Peyer's patch (tissue), 4 donors: Measurements from ENCODE around the gene EPHA10. TPM values are rescaled to one million over a fixed set of nuclear protein-coding genes. Genes with fewer than 3 reads are reported as not detected.

ENCODE experiments used
- DNase-seq, 3 donors: peaks; one replicate each; pipeline ENCODE4 v3.0.0-alpha.2; 2017 to 2019
- H3K27ac ChIP-seq, 4 donors: fragments of 200-600 bp; sonication (generic); one replicate each; pipeline ENCODE4 v1.5.1; 2016 to 2019
- H3K27me3 ChIP-seq, 2 donors: fragments of 200-600 bp; sonication (generic); one replicate each; pipeline ENCODE4 v1.5.1; 2019
- H3K36me3 ChIP-seq, 3 donors: fragments of 200-600 bp; sonication (generic); one replicate each; pipeline ENCODE4 v1.5.1; 2016 to 2019
- H3K4me1 ChIP-seq, 4 donors: fragments of 200-600 bp; sonication (generic); one replicate each; pipeline ENCODE4 v1.5.1; 2016 to 2019
- H3K4me3 ChIP-seq, 4 donors: fragments of 200-600 bp; sonication (generic); 1 replicate in 3 of 4; 2 replicates in 1 of 4; pipeline ENCODE4 v1.5.1; 2016 to 2019; ENCODE audit warnings: mild to moderate bottlenecking in 1 of 4
- H3K9me3 ChIP-seq, 4 donors: fragments of 200-600 bp; sonication (generic); one replicate each; pipeline ENCODE4 v1.5.1; 2016 to 2019; ENCODE audit warnings: mild to moderate bottlenecking in 1 of 4
- POLR2A ChIP-seq, 2 donors: fragments of 450-650 bp; IDR thresholded peaks; one replicate each; pipeline ENCODE4 v1.5.1; 2017; ENCODE audit warnings: antibody characterized with exemption in 2 of 2, mild to moderate bottlenecking in 2 of 2, moderate library complexity in 2 of 2
- total RNA-seq, 4 donors: library from RNA; depleted of rRNA; stranded (reverse); fragments of >200 nt; gene quantifications; one replicate each; pipeline ENCODE4 v1.1.0, GENCODE V29; 2016
- TF ChIP-seq, protein P1 (sequence below), 6 experiments: fragments of 450-650 bp in 4 of 6; fragments of 200-600 bp in 2 of 6; sonication (generic) in 1 of 6; IDR thresholded peaks; one replicate each; pipeline ENCODE4 v1.5.1; 2017 to 2019; ENCODE audit warnings: antibody characterized with exemption in 6 of 6, mild to moderate bottlenecking in 3 of 6, moderate library complexity in 1 of 6

EPHA10 gene
- total RNA-seq, 4 donors from 2014 or later = 9.9 to 67.8 (median 58.0) TPM

DNA sequence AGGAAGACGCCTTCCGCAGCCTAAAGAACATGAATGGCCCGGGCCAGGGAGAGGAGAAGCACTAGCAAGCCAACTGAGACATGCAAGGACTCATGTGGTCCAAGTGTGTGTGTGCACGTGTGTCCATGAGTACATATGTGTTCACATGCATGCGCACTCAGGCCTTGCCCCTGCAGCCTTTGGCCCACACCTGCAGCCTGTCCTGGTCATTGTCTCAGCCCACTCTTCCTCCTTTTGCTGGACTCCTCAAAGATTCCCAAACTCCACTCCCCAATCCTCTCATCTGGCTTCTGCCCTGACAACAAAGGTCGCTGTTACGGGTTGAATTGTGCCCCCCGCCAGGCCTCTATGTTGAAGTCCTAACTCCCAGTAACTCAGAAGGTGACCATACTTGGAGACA is 50.7 kb downstream of the EPHA10 start:
- Histone ChIP-seq H3K27ac (no peak overlapping the region), H3K9me3 (no peaks in the 10 kb centered on the region), H3K4me1 (no peaks in the 10 kb centered on the region), H3K4me3 (no peak overlapping the region), H3K36me3 (peaks cover 0 to 6% (median 0%) of the 10 kb centered on the region in 3 donors), H3K27me3 (no peaks in the 10 kb centered on the region)
- DNase-seq = no peak
- TF ChIP-seq, protein P1, sequence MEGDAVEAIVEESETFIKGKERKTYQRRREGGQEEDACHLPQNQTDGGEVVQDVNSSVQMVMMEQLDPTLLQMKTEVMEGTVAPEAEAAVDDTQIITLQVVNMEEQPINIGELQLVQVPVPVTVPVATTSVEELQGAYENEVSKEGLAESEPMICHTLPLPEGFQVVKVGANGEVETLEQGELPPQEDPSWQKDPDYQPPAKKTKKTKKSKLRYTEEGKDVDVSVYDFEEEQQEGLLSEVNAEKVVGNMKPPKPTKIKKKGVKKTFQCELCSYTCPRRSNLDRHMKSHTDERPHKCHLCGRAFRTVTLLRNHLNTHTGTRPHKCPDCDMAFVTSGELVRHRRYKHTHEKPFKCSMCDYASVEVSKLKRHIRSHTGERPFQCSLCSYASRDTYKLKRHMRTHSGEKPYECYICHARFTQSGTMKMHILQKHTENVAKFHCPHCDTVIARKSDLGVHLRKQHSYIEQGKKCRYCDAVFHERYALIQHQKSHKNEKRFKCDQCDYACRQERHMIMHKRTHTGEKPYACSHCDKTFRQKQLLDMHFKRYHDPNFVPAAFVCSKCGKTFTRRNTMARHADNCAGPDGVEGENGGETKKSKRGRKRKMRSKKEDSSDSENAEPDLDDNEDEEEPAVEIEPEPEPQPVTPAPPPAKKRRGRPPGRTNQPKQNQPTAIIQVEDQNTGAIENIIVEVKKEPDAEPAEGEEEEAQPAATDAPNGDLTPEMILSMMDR (IDR thresholded peaks at IDR 0.05) = no peak
- no peak for TF ChIP-seq POLR2A (IDR thresholded peaks at IDR 0.05)

DNA sequence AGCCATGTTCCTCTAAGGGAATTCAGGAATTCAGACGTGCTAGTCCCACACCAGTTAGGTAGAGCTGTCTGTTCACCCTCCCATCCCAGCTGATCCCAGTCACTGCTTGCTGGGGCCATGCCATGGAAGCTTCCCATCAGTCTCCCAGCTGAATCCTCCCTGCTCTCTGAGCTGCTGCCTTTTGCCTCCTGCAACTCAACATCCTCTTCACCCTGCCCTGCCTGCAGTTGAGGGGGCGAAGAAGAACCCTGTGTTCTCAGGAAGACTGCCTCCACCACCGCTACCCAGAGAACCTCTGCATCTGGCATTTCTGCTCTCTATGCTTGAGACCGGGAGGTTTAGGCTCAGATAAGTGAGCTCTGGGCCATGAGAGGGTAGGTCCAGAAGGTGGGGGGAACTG is 56.4 kb downstream of the EPHA10 start:
- H3K27ac ChIP-seq = no peak overlapping the region

DNA sequence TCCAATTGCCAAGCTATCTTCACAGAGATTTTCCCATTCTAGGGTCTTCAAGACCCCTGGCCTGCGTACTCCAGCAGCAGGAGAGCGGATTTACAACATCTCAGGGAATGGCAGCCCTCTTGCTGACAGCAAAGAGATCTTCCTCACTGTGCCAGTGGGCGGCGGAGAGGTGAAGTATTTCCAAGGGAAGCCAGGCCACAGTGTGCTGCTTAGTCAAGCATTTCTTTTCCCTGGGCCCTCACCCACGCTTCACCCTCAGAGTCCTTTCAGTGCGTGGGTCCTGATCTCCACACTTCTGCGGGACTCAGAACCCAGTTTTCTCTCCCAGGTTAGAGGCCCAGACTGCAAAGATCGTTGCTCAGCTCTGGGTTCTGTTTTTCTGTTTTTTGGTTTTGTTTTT is 59.5 kb downstream of the EPHA10 start:
- H3K4me3 ChIP-seq = no peak overlapping the region
- peaks cover 0 to 19% (median 0%) of the 10 kb centered on the region in 3 donors for H3K36me3 ChIP-seq
- no peaks in the 10 kb centered on the region for H3K9me3 ChIP-seq
- H3K27ac ChIP-seq = no peak overlapping the region
- no peaks in the 10 kb centered on the region for H3K27me3 ChIP-seq
- TF ChIP-seq, protein P1 (IDR thresholded peaks at IDR 0.05) = no peak
- TF ChIP-seq POLR2A (IDR thresholded peaks at IDR 0.05) = no peak
- DNase-seq = no peak
- no peaks in the 10 kb centered on the region for H3K4me1 ChIP-seq

More for the DNA sequence above, 56.4 kb downstream of the EPHA10 start:
- Histone ChIP-seq H3K27me3 (no peaks in the 10 kb centered on the region), H3K4me3 (no peak overlapping the region), H3K4me1 (no peaks in the 10 kb centered on the region), H3K36me3 (peaks cover 0 to 16% (median 0%) of the 10 kb centered on the region in 3 donors), H3K9me3 (no peaks in the 10 kb centered on the region)
- TF ChIP-seq, protein P1 (IDR thresholded peaks at IDR 0.05) = no peak
- TF ChIP-seq POLR2A (IDR thresholded peaks at IDR 0.05) = no peak
- no peak for DNase-seq

DNA sequence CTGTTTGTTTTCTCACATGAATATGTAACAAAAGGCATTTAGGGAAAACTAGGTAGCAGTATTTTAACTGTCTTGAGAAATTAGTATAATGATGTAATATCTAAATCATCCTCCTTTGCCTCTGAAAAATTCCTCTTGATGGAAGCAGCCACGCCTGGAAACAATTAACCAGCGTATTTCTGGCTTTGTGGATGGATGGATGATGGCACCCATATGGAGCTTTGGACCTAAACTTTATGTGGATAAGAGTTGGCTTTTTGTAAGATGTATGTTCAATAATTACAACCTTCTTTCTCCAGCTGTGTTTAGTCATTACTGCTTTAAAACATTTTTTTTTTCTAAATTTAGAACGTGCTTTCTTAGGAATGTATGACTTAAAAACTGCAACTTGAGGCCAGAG is 60.0 kb downstream of the EPHA10 start:
- no peak for DNase-seq
- no peak overlapping the region for H3K4me3 ChIP-seq
- H3K27ac ChIP-seq = no peak overlapping the region
- peaks cover 0 to 19% (median 0%) of the 10 kb centered on the region in 3 donors for H3K36me3 ChIP-seq
- no peaks in the 10 kb centered on the region for H3K27me3 ChIP-seq
- H3K4me1 ChIP-seq = no peaks in the 10 kb centered on the region
- no peak for TF ChIP-seq POLR2A (IDR thresholded peaks at IDR 0.05)
- TF ChIP-seq, protein P1 (IDR thresholded peaks at IDR 0.05) = no peak
- H3K9me3 ChIP-seq = no peaks in the 10 kb centered on the region

DNA sequence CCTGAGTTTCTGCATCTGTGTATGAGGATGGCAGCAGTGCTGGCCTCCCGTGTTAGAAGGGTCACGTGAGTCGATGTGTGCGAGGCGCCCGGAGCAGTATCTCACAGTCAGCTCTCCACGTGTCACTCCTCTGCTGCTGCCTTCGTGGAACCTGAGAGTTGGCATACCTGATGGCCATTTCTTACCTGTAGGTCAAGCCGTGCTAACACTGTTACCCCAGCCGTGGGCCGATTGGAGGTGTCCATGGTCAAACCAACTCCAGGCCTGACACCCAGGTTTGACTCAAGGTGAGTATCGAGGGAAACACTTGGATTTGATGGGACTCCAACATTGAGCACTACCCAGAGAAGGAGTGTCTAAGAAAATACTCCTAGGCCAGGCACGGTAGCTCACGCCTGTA is 61.9 kb downstream of the EPHA10 start:
- TF ChIP-seq, protein P1 (IDR thresholded peaks at IDR 0.05) = no peak
- TF ChIP-seq POLR2A (IDR thresholded peaks at IDR 0.05) = no peak
- no peaks in the 10 kb centered on the region for H3K9me3 ChIP-seq
- no peak for DNase-seq
- no peak overlapping the region for H3K4me3 ChIP-seq
- H3K27ac ChIP-seq = no peak overlapping the region
- no peaks in the 10 kb centered on the region for H3K27me3 ChIP-seq
- peaks cover 0 to 19% (median 0%) of the 10 kb centered on the region in 3 donors for H3K36me3 ChIP-seq
- peaks cover 0 to 1% (median 0%) of the 10 kb centered on the region in 4 donors for H3K4me1 ChIP-seq

DNA sequence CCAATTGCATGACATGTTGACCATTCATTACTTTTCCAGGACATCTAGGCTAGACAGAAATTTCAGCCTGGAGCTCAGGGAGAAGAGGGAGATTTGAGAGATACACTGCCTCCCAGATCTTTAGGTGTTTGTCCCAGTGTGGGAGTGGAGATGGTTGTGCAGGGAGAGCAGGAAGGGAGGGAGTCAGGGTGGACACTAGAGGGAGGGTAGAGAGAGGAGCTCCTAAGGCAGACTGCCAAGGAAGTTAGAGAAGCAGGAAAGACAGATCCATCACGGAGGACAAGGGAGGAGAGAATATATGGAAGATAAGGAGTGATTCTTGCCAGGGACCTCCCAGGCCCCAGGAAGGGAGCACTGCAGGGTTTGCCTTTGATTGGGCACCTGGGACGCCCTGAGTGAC is 63.9 kb downstream of the EPHA10 start:
- Histone ChIP-seq H3K9me3 (no peaks in the 10 kb centered on the region), H3K36me3 (peaks cover 0 to 4% (median 0%) of the 10 kb centered on the region in 3 donors), H3K4me1 (peaks cover 0 to 10% (median 0%) of the 10 kb centered on the region in 4 donors), H3K4me3 (no peak overlapping the region), H3K27me3 (no peaks in the 10 kb centered on the region), H3K27ac (no peak overlapping the region)
- no peak for TF ChIP-seq POLR2A (IDR thresholded peaks at IDR 0.05)
- TF ChIP-seq, protein P1 (IDR thresholded peaks at IDR 0.05) = no peak
- no peak for DNase-seq
